ENCODE results near the gene EFHC1. TPM values are rescaled to one million over a fixed set of nuclear protein-coding genes. Genes with fewer than 3 reads are reported as not detected.

The EFHC1 gene
- total and polyA plus RNA-seq, 4 donors, result 43.5 to 76.0 (median 44.3) TPM

GRCh38 chr6:52411911-52412310, 8.2 kb upstream of the EFHC1 start:
- DNase-seq (ENCODE audit: low read depth in 4 of 6, low spot score in 6 of 6), result no peak
- Histone ChIP-seq H3K27ac (ENCODE audit: low read depth, low read length) (no peak overlapping the region), H3K27me3 (ENCODE audit: control insufficient read depth, insufficient read depth, low read length) (no peaks in the 10 kb centered on the region), H3K36me3 (ENCODE audit: control insufficient read depth, insufficient read depth, low read length) (no peaks in the 10 kb centered on the region), H3K9me3 (ENCODE audit: control insufficient read depth, insufficient read depth, low read length) (no peaks in the 10 kb centered on the region), H3K4me1 (ENCODE audit: control insufficient read depth, insufficient read depth, low read length) (no peaks in the 10 kb centered on the region), H3K4me3 (ENCODE audit: low read depth, low read length) (no peak overlapping the region)
- WGBS (ENCODE audit: insufficient coverage), result no CpG with 5 or more reads among the region's 4 CpGs

GRCh38 chr6:52415333-52415732, 4.8 kb upstream of the EFHC1 start:
- no peaks in the 10 kb centered on the region for H3K9me3 ChIP-seq (ENCODE audit: control insufficient read depth, insufficient read depth, low read length)

GRCh38 chr6:52415917-52416628, 4.1 kb upstream of the EFHC1 start:
- Histone ChIP-seq H3K36me3 (ENCODE audit: control insufficient read depth, insufficient read depth, low read length) (no peaks in the 10 kb centered on the region), H3K4me3 (ENCODE audit: low read depth, low read length) (no peak overlapping the region), H3K4me1 (ENCODE audit: control insufficient read depth, insufficient read depth, low read length) (peaks cover 5% of the 10 kb centered on the region), H3K27me3 (ENCODE audit: control insufficient read depth, insufficient read depth, low read length) (no peaks in the 10 kb centered on the region), H3K27ac (ENCODE audit: low read depth, low read length) (no peak overlapping the region), H3K9me3 (ENCODE audit: control insufficient read depth, insufficient read depth, low read length) (no peaks in the 10 kb centered on the region)
- no peak for DNase-seq (ENCODE audit: low read depth in 4 of 6, low spot score in 6 of 6)
- 100% methylated on average over 1 of the region's 6 CpGs for WGBS (ENCODE audit: insufficient coverage)

More at GRCh38 chr6:52415333-52415732, 4.8 kb upstream of the EFHC1 start:
- no CpG with 5 or more reads among the region's 1 CpG for WGBS (ENCODE audit: insufficient coverage)
- no peaks in the 10 kb centered on the region for H3K36me3 ChIP-seq (ENCODE audit: control insufficient read depth, insufficient read depth, low read length)
- no peak overlapping the region for H3K27ac ChIP-seq (ENCODE audit: low read depth, low read length)
- H3K4me1 ChIP-seq (ENCODE audit: control insufficient read depth, insufficient read depth, low read length), result peaks cover 5% of the 10 kb centered on the region
- H3K27me3 ChIP-seq (ENCODE audit: control insufficient read depth, insufficient read depth, low read length), result no peaks in the 10 kb centered on the region
- no peak overlapping the region for H3K4me3 ChIP-seq (ENCODE audit: low read depth, low read length)
- no peak for DNase-seq (ENCODE audit: low read depth in 4 of 6, low spot score in 6 of 6)

GRCh38 chr6:52416629-52417151, 3.5 kb upstream of the EFHC1 start:
- Histone ChIP-seq H3K4me1 (ENCODE audit: control insufficient read depth, insufficient read depth, low read length) (peaks cover 5% of the 10 kb centered on the region), H3K27me3 (ENCODE audit: control insufficient read depth, insufficient read depth, low read length) (no peaks in the 10 kb centered on the region), H3K27ac (ENCODE audit: low read depth, low read length) (no peak overlapping the region), H3K36me3 (ENCODE audit: control insufficient read depth, insufficient read depth, low read length) (no peaks in the 10 kb centered on the region), H3K4me3 (ENCODE audit: low read depth, low read length) (no peak overlapping the region), H3K9me3 (ENCODE audit: control insufficient read depth, insufficient read depth, low read length) (no peaks in the 10 kb centered on the region)
- DNase-seq (ENCODE audit: low read depth in 4 of 6, low spot score in 6 of 6), result peak; percentile 49 to 93 (median 62)
- WGBS (ENCODE audit: insufficient coverage), result no CpG with 5 or more reads among the region's 1 CpG

- no peak overlapping the region for H3K27ac ChIP-seq (ENCODE audit: low read depth, low read length)
- H3K9me3 ChIP-seq (ENCODE audit: control insufficient read depth, insufficient read depth, low read length), result no peaks in the 10 kb centered on the region
- H3K27me3 ChIP-seq (ENCODE audit: control insufficient read depth, insufficient read depth, low read length), result no peaks in the 10 kb centered on the region
- no peak overlapping the region for H3K4me3 ChIP-seq (ENCODE audit: low read depth, low read length)
- 82% methylated on average over 3 of the region's 5 CpGs for WGBS (ENCODE audit: insufficient coverage)
- DNase-seq (ENCODE audit: low read depth in 4 of 6, low spot score in 6 of 6), result no peak
- no peaks in the 10 kb centered on the region for H3K36me3 ChIP-seq (ENCODE audit: control insufficient read depth, insufficient read depth, low read length)
- H3K4me1 ChIP-seq (ENCODE audit: control insufficient read depth, insufficient read depth, low read length), result peaks cover 5% of the 10 kb centered on the region
These were observed 2.4 kb upstream of the EFHC1 start for GRCh38 chr6:52417675-52418111.

- H3K27ac ChIP-seq (ENCODE audit: low read depth, low read length), result no peak overlapping the region
- H3K4me1 ChIP-seq (ENCODE audit: control insufficient read depth, insufficient read depth, low read length), result peaks cover 5% of the 10 kb centered on the region
- no peaks in the 10 kb centered on the region for H3K9me3 ChIP-seq (ENCODE audit: control insufficient read depth, insufficient read depth, low read length)
- H3K27me3 ChIP-seq (ENCODE audit: control insufficient read depth, insufficient read depth, low read length), result no peaks in the 10 kb centered on the region
- 93% methylated on average over 2 of the region's 2 CpGs for WGBS (ENCODE audit: insufficient coverage)
- H3K36me3 ChIP-seq (ENCODE audit: control insufficient read depth, insufficient read depth, low read length), result no peaks in the 10 kb centered on the region
- H3K4me3 ChIP-seq (ENCODE audit: low read depth, low read length), result no peak overlapping the region
- no peak for DNase-seq (ENCODE audit: low read depth in 4 of 6, low spot score in 6 of 6)
These were observed 1.5 kb upstream of the EFHC1 start for GRCh38 chr6:52418606-52419005.

GRCh38 chr6:52420668-52421358, 671 bp downstream of the EFHC1 start:
- WGBS (ENCODE audit: insufficient coverage), result under 1% methylated on average over 19 of the region's 21 CpGs

GRCh38 chr6:52422156-52422555, 2.0 kb downstream of the EFHC1 start:
- Histone ChIP-seq H3K27me3 (ENCODE audit: control insufficient read depth, insufficient read depth, low read length) (no peaks in the 10 kb centered on the region), H3K9me3 (ENCODE audit: control insufficient read depth, insufficient read depth, low read length) (no peaks in the 10 kb centered on the region), H3K36me3 (ENCODE audit: control insufficient read depth, insufficient read depth, low read length) (no peaks in the 10 kb centered on the region), H3K27ac (ENCODE audit: low read depth, low read length) (no peak overlapping the region), H3K4me3 (ENCODE audit: low read depth, low read length) (no peak overlapping the region), H3K4me1 (ENCODE audit: control insufficient read depth, insufficient read depth, low read length) (peaks cover 5% of the 10 kb centered on the region)
- no peak for DNase-seq (ENCODE audit: low read depth in 4 of 6, low spot score in 6 of 6)
- WGBS (ENCODE audit: insufficient coverage), result 94% methylated on average over 2 of the region's 2 CpGs

More at GRCh38 chr6:52420668-52421358, 671 bp downstream of the EFHC1 start:
- H3K4me3 ChIP-seq (ENCODE audit: low read depth, low read length), result peak overlapping the region; percentile 99
- peak in 5 of 6 donors; percentile 31 to 93 (median 53) for DNase-seq (ENCODE audit: low read depth in 4 of 6, low spot score in 6 of 6)
- H3K9me3 ChIP-seq (ENCODE audit: control insufficient read depth, insufficient read depth, low read length), result no peaks in the 10 kb centered on the region
- peak overlapping the region; percentile 87 for H3K27ac ChIP-seq (ENCODE audit: low read depth, low read length)
- H3K27me3 ChIP-seq (ENCODE audit: control insufficient read depth, insufficient read depth, low read length), result no peaks in the 10 kb centered on the region
- peaks cover 5% of the 10 kb centered on the region for H3K4me1 ChIP-seq (ENCODE audit: control insufficient read depth, insufficient read depth, low read length)
- no peaks in the 10 kb centered on the region for H3K36me3 ChIP-seq (ENCODE audit: control insufficient read depth, insufficient read depth, low read length)

GRCh38 chr6:52423448-52423847, 3.3 kb downstream of the EFHC1 start:
- peak overlapping the region; percentile 82 for H3K27ac ChIP-seq (ENCODE audit: low read depth, low read length)
- H3K36me3 ChIP-seq (ENCODE audit: control insufficient read depth, insufficient read depth, low read length), result no peaks in the 10 kb centered on the region
- no peaks in the 10 kb centered on the region for H3K9me3 ChIP-seq (ENCODE audit: control insufficient read depth, insufficient read depth, low read length)
- DNase-seq (ENCODE audit: low read depth in 4 of 6, low spot score in 6 of 6), result no peak
- no CpG with 5 or more reads among the region's 3 CpGs for WGBS (ENCODE audit: insufficient coverage)
- H3K4me1 ChIP-seq (ENCODE audit: control insufficient read depth, insufficient read depth, low read length), result peaks cover 5% of the 10 kb centered on the region
- no peaks in the 10 kb centered on the region for H3K27me3 ChIP-seq (ENCODE audit: control insufficient read depth, insufficient read depth, low read length)
- no peak overlapping the region for H3K4me3 ChIP-seq (ENCODE audit: low read depth, low read length)
